ENCODE results near the gene ING5.

ING5 gene

DNA sequence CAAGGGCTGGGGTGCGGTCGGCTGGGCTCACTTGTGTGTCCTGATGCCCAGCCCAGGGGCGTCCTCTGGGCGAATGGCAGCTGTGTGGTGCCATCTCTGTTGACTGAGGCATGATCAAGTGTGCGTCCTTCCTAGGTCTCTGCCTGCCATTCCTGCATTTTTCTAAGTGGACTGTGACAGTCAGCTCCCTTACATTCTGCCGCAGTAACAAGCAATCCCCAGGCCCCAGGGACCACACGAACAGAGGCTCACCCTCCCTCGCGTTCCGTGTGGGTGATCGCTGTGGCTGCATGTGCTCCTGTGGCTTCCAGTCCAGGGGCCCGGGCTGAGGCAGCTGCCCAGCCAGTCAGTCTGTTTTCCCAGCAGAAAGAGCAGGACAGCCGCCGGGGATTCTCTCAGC is 50.4 kb downstream of the ING5 start:
- TF ChIP-seq EZH2phosphoT487 (conservative IDR thresholded peaks at IDR 0.05; ENCODE audit: low read length) = no peak
- no peak for TF ChIP-seq CTCF (IDR thresholded peaks at IDR 0.05; ENCODE audit: insufficient read depth, low read length, poor library complexity, severe bottlenecking)
- Histone ChIP-seq H3K27ac (ENCODE audit: low read depth, low read length) (no peak overlapping the region), H2AFZ (ENCODE audit: low read depth, low read length, severe bottlenecking) (no peak overlapping the region), H3K36me3 (ENCODE audit: low read length) (no peaks in the 10 kb centered on the region), H3K9ac (ENCODE audit: low read length) (no peak overlapping the region), H3K9me3 (ENCODE audit: insufficient read depth, low read length) (no peaks in the 10 kb centered on the region), H3F3A (ENCODE audit: insufficient read depth) (no peaks in the 10 kb centered on the region), H3K9me2 (replicated peaks; ENCODE audit: insufficient read depth, low read length) (no peaks in the 10 kb centered on the region), H3K4me3 (ENCODE audit: insufficient read depth, low read length, poor library complexity, severe bottlenecking) (no peak overlapping the region), H3K79me2 (ENCODE audit: insufficient read depth, low read length) (no peaks in the 10 kb centered on the region), H3K4me2 (ENCODE audit: low read depth, low read length, poor library complexity, severe bottlenecking) (no peak overlapping the region), H4K20me1 (ENCODE audit: low read depth, low read length) (no peaks in the 10 kb centered on the region), H3K27me3 (ENCODE audit: low read length) (no peaks in the 10 kb centered on the region)

DNA sequence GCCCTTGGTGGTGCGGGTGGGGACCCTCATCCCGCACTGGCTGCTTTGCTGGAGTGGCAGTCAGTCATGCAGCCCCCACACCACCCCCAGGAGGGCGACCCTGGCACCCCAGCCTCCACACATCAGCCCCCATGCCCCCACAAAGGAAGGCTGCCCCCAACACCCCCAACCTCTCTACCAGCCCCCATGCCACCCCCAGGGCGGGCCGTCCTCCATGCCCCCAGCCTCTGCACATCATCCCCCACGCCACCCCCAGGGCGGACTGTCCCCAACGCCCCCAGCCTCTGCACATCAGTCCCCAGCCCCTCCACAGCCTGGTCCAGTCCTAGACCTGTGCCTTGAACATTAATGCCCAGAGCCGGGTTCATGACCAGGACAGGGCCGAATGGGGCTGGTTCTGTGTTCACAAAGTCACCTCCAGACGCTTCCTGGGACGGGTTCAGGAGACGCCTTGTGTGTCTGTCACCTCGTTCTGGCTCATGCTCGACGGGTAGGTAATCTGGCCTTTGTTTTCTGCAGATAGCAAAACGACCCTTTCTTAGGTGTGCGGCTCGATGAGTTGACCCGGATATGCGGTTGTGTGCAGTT is 50.9 kb downstream of the ING5 start:
- H2AFZ ChIP-seq (ENCODE audit: low read depth, low read length, severe bottlenecking) = no peak overlapping the region
- TF ChIP-seq CTCF (IDR thresholded peaks at IDR 0.05; ENCODE audit: insufficient read depth, low read length, poor library complexity, severe bottlenecking) (no peak), EZH2phosphoT487 (conservative IDR thresholded peaks at IDR 0.05; ENCODE audit: low read length) (no peak)
- no peak overlapping the region for H3K27ac ChIP-seq (ENCODE audit: low read depth, low read length)

DNA sequence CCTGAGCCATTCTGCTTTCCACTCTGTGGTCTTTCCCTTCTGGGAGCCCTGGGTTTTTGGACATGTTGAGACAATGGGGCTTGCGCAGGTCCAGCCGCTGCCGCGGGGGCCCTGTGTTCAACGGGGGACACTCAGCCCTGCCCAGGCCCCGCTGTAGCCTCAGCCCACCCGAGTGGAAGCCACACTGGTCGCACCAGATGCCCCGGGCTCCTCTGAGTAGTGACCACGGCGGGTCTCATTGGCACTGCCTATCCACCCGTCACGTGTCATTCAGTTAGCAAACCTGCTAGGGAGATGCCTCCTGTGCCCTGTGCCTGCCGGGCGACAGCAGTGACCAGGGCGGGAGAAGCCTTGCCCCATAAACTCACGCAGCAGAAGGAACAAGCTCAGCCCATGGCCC is 51.7 kb downstream of the ING5 start:
- H3K27ac ChIP-seq (ENCODE audit: low read depth, low read length) = no peak overlapping the region
- no peaks in the 10 kb centered on the region for H3K9me2 ChIP-seq (replicated peaks; ENCODE audit: insufficient read depth, low read length)
- no peaks in the 10 kb centered on the region for H3K79me2 ChIP-seq (ENCODE audit: insufficient read depth, low read length)
- no peak overlapping the region for H3K4me2 ChIP-seq (ENCODE audit: low read depth, low read length, poor library complexity, severe bottlenecking)
- no peak overlapping the region for H3K4me3 ChIP-seq (ENCODE audit: insufficient read depth, low read length, poor library complexity, severe bottlenecking)
- no peak for TF ChIP-seq CTCF (IDR thresholded peaks at IDR 0.05; ENCODE audit: insufficient read depth, low read length, poor library complexity, severe bottlenecking)
- TF ChIP-seq EZH2phosphoT487 (conservative IDR thresholded peaks at IDR 0.05; ENCODE audit: low read length) = no peak
- no peak overlapping the region for H3K9ac ChIP-seq (ENCODE audit: low read length)
- no peaks in the 10 kb centered on the region for H3K27me3 ChIP-seq (ENCODE audit: low read length)
- no peaks in the 10 kb centered on the region for H3K36me3 ChIP-seq (ENCODE audit: low read length)
- no peaks in the 10 kb centered on the region for H3K9me3 ChIP-seq (ENCODE audit: insufficient read depth, low read length)
- no peaks in the 10 kb centered on the region for H3F3A ChIP-seq (ENCODE audit: insufficient read depth)
- no peaks in the 10 kb centered on the region for H4K20me1 ChIP-seq (ENCODE audit: low read depth, low read length)
- no peak overlapping the region for H2AFZ ChIP-seq (ENCODE audit: low read depth, low read length, severe bottlenecking)

More for the DNA sequence above, 50.9 kb downstream of the ING5 start:
- Histone ChIP-seq H3K36me3 (ENCODE audit: low read length) (no peaks in the 10 kb centered on the region), H3K4me2 (ENCODE audit: low read depth, low read length, poor library complexity, severe bottlenecking) (no peak overlapping the region), H3K4me3 (ENCODE audit: insufficient read depth, low read length, poor library complexity, severe bottlenecking) (no peak overlapping the region), H3K27me3 (ENCODE audit: low read length) (no peaks in the 10 kb centered on the region), H3F3A (ENCODE audit: insufficient read depth) (no peaks in the 10 kb centered on the region), H3K9me2 (replicated peaks; ENCODE audit: insufficient read depth, low read length) (no peaks in the 10 kb centered on the region), H4K20me1 (ENCODE audit: low read depth, low read length) (no peaks in the 10 kb centered on the region), H3K9me3 (ENCODE audit: insufficient read depth, low read length) (no peaks in the 10 kb centered on the region), H3K79me2 (ENCODE audit: insufficient read depth, low read length) (no peaks in the 10 kb centered on the region), H3K9ac (ENCODE audit: low read length) (no peak overlapping the region)
